Activated B cell treated with CpG ODN at 0.5 μM for 24 hours (primary cell): ENCODE data around the gene ZNF91. TPM values are rescaled to one million over a fixed set of nuclear protein-coding genes. Genes with fewer than 3 reads are reported as not detected.
"Not testable (repeated sequence)": the region's sequence is repeated elsewhere in the genome, so short reads cannot be mapped to it uniquely, and the experiment has no call there.

ENCODE experiments used
- ATAC-seq: fragments of 200-7000 bp; cut with Tn5 transposase; one replicate; pipeline ENCODE4 v1.10.0; 2021; ENCODE audit warnings: low read depth, mild to moderate bottlenecking, moderate library complexity
- CTCF ChIA-PET: fragments of 350-600 bp; sonication (Branson Sonifier 250); formaldehyde crosslinking; loops from one replicate; lab custom pipeline; 2021; ENCODE audit warnings: antibody characterized with exemption; lab: Charles Lee
- POLR2A ChIA-PET: fragments of 350-600 bp; sonication (Branson Sonifier 250); formaldehyde crosslinking; loops from one replicate; lab custom pipeline; 2021; ENCODE audit warnings: antibody characterized with exemption; lab: Charles Lee
- DNase-seq: peaks from one replicate; pipeline ENCODE4 v3.0.0; 2022
- H3K27ac Mint-ChIP-seq: one replicate; pipeline ENCODE4 v1.8.0; 2020; ENCODE audit warnings: mixed read lengths
- H3K27me3 Mint-ChIP-seq: one replicate; pipeline ENCODE4 v1.8.0; 2021; ENCODE audit warnings: mixed read lengths
- H3K36me3 Mint-ChIP-seq: one replicate; pipeline ENCODE4 v1.8.0; 2021; ENCODE audit warnings: low read depth, mixed read lengths
- H3K4me1 Mint-ChIP-seq: one replicate; pipeline ENCODE4 v1.8.0; 2021; ENCODE audit warnings: mixed read lengths
- H3K4me3 Mint-ChIP-seq: one replicate; pipeline ENCODE4 v1.8.0; 2020; ENCODE audit warnings: mild to moderate bottlenecking, mixed read lengths
- H3K9me3 Mint-ChIP-seq: one replicate; pipeline ENCODE4 v1.8.0; 2020; ENCODE audit warnings: mixed read lengths
- CTCF ChIP-seq: fragments of 200-600 bp; IDR thresholded peaks from one replicate; pipeline ENCODE4 v1.8.0; 2022; ENCODE audit warnings: antibody characterized with exemption, mild to moderate bottlenecking
- intact Hi-C: fragments of 100-400 bp; cut with micrococcal nuclease; formaldehyde crosslinking; loops from one replicate; pipeline ENCODE4 v1.15.1; 2024
- total RNA-seq: library from RNA; stranded (reverse); gene quantifications from 2 replicates; pipeline ENCODE4 v1.2.3, GENCODE V29; 2022

Gene ZNF91
- total RNA-seq, 1 donor from 2014 or later: 70.9 TPM

GRCh38 chr19:23321953-23322549 lies 73.2 kb downstream of the ZNF91 start:
- intact Hi-C loops: no loop called here
- Mint-ChIP-seq H3K4me3 (no peak overlapping the region), H3K36me3 (no peaks in the 10 kb centered on the region), H3K9me3 (peaks cover 11% of the 10 kb centered on the region), H3K4me1 (no peaks in the 10 kb centered on the region), H3K27ac (no peak overlapping the region), H3K27me3 (no peaks in the 10 kb centered on the region)
- ChIA-PET POLR2A (no interaction called here), CTCF (no interaction called here)
- TF ChIP-seq CTCF: no peak
- ATAC-seq (peak; percentile 18), DNase-seq (no peak)

DNA sequence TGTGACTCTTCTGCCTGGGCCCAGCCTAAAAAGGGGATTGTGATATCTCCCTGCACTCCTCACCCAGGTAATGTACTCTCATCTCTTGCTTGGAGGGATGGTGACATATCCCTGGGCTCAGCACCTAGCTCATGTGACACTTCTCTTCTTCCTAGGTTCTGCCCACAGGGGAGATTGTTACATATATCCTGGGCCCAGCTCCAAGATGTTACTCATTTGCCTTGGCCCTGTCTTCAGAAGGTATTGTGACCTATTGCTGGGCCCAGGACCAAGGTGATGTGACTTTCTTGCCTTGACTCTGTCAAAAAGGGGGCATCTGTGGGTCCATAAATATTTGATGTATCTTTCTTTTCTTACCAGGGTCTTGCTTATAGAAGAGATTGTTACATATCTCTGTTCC lies 73.9 kb downstream of the ZNF91 start:
- H3K27me3 Mint-ChIP-seq, CTCF ChIA-PET, H3K27ac Mint-ChIP-seq, DNase-seq, ATAC-seq, H3K4me1 Mint-ChIP-seq, intact Hi-C loops, POLR2A ChIA-PET, H3K36me3 Mint-ChIP-seq, H3K4me3 Mint-ChIP-seq: not testable (repeated sequence)
- H3K9me3 Mint-ChIP-seq: peaks cover 11% of the 10 kb centered on the region

- H3K4me1 Mint-ChIP-seq, CTCF ChIA-PET, intact Hi-C loops, ATAC-seq, DNase-seq, H3K27me3 Mint-ChIP-seq, H3K27ac Mint-ChIP-seq, H3K9me3 Mint-ChIP-seq, POLR2A ChIA-PET, H3K36me3 Mint-ChIP-seq, H3K4me3 Mint-ChIP-seq: not testable (repeated sequence)
Measured at GRCh38 chr19:23319571-23319970, 75.7 kb downstream of the ZNF91 start.

- CTCF ChIA-PET: not testable (repeated sequence)
Measured at GRCh38 chr19:23318941-23319340, 76.3 kb downstream of the ZNF91 start.

GRCh38 chr19:23318143-23318542 lies 77.1 kb downstream of the ZNF91 start:
- Mint-ChIP-seq H3K27ac (no peak overlapping the region), H3K4me3 (no peak overlapping the region), H3K27me3 (no peaks in the 10 kb centered on the region), H3K36me3 (no peaks in the 10 kb centered on the region), H3K4me1 (no peaks in the 10 kb centered on the region), H3K9me3 (no peaks in the 10 kb centered on the region)
- no peak for TF ChIP-seq CTCF
- ChIA-PET CTCF (no interaction called here), POLR2A (no interaction called here)
- no peak for DNase-seq
- no peak for ATAC-seq
- intact Hi-C loops: no loop called here

More at GRCh38 chr19:23318941-23319340, 76.3 kb downstream of the ZNF91 start:
- H3K4me1 Mint-ChIP-seq, ATAC-seq, H3K4me3 Mint-ChIP-seq, H3K9me3 Mint-ChIP-seq, H3K36me3 Mint-ChIP-seq, H3K27me3 Mint-ChIP-seq, DNase-seq, H3K27ac Mint-ChIP-seq, intact Hi-C loops, POLR2A ChIA-PET: not testable (repeated sequence)

- no peak for TF ChIP-seq CTCF
Measured at GRCh38 chr19:23315286-23315685, 80.0 kb downstream of the ZNF91 start.

More at GRCh38 chr19:23315286-23315685, 80.0 kb downstream of the ZNF91 start:
- H3K27me3 Mint-ChIP-seq: no peaks in the 10 kb centered on the region
- H3K27ac Mint-ChIP-seq: no peak overlapping the region
- ATAC-seq (no peak), DNase-seq (no peak)
- intact Hi-C loops: no loop called here
- H3K36me3 Mint-ChIP-seq: no peaks in the 10 kb centered on the region
- ChIA-PET POLR2A (no interaction called here), CTCF (no interaction called here)
- H3K4me3 Mint-ChIP-seq: no peak overlapping the region
- H3K4me1 Mint-ChIP-seq: no peaks in the 10 kb centered on the region
- H3K9me3 Mint-ChIP-seq: no peaks in the 10 kb centered on the region
